ENCODE data around the gene TPR. TPM values are rescaled to one million over a fixed set of nuclear protein-coding genes. Genes with fewer than 3 reads are reported as not detected.

The TPR gene
- polyA plus RNA-seq, 1 of the 3 experiments (the other 2 are of a cell fraction): 37.5 TPM

- Histone ChIP-seq H3K9me2 (no peaks in the 10 kb centered on the region), H3K9ac (no peak overlapping the region), H3K79me2 (ENCODE audit: insufficient read depth) (no peaks in the 10 kb centered on the region), H3K36me3 (replicated peaks in 1 of 2; ENCODE audit: control insufficient read depth in 1 of 2, insufficient read depth in 2 of 2, low read length in 1 of 2) (no peaks in the 10 kb centered on the region), H3K4me2 (no peak overlapping the region), H2AFZ (ENCODE audit: low read depth) (no peak overlapping the region), H4K20me1 (ENCODE audit: insufficient read depth) (no peaks in the 10 kb centered on the region), H3K4me1 (ENCODE audit: control insufficient read depth in 1 of 2, insufficient read depth in 2 of 2, low read depth in 1 of 2, low read length in 1 of 2) (no peaks in the 10 kb centered on the region; a peak in 2 of 4 replicates), H3K9me3 (no peaks in the 10 kb centered on the region), H3K4me3 (ENCODE audit: low read depth in 2 of 2, low read length in 1 of 2) (no peak overlapping the region), H3F3A (replicated peaks; ENCODE audit: insufficient read depth) (no peaks in the 10 kb centered on the region), H3K27ac (ENCODE audit: low read depth in 2 of 2, low read length in 1 of 2) (no peak overlapping the region), H3K27me3 (ENCODE audit: insufficient read depth) (no peaks in the 10 kb centered on the region; the same call in 1 of the 2 replicates)
- DNase-seq: no peak
- TF ChIP-seq IRF3 (IDR thresholded peaks at IDR 0.05; ENCODE audit: low read depth, low read length) (no peak), YY1 (IDR thresholded peaks at IDR 0.05; ENCODE audit: low read depth) (no peak), MXI1 (IDR thresholded peaks at IDR 0.05; ENCODE audit: low read depth, low read length) (no peak), EP300 (IDR thresholded peaks at IDR 0.05; ENCODE audit: borderline replicate concordance in 1 of 2, low read depth in 1 of 2, low read length in 1 of 2) (no peak), PBX3 (IDR thresholded peaks at IDR 0.05) (no peak), FOSL2 (IDR thresholded peaks at IDR 0.05; ENCODE audit: borderline replicate concordance, low read depth) (no peak), GABPA (IDR thresholded peaks at IDR 0.05; ENCODE audit: low read depth) (no peak), USF2 (IDR thresholded peaks at IDR 0.05; ENCODE audit: borderline replicate concordance, low read depth, low read length) (no peak), CHD2 (IDR thresholded peaks at IDR 0.05; ENCODE audit: low read length, partially characterized antibody) (no peak), NRF1 (IDR thresholded peaks at IDR 0.05; ENCODE audit: low read depth, low read length) (no peak), ELF1 (IDR thresholded peaks at IDR 0.05) (no peak), SIN3A (IDR thresholded peaks at IDR 0.05; ENCODE audit: borderline replicate concordance, low read depth, low read length) (no peak), ZBTB33 (IDR thresholded peaks at IDR 0.05; ENCODE audit: borderline replicate concordance, low read depth) (no peak), RFX5 (IDR thresholded peaks at IDR 0.05; ENCODE audit: low read length) (no peak)
- 22% methylated on average over 1 of the region's 1 CpG for WGBS (ENCODE audit: low lambda C conversion rate)
- POLR2A ChIA-PET: no interaction called here
- CTCF ChIA-PET: interaction anchor here (0.7 kb wide), 1 partner anchor 11 kb away, joined by 3 read pairs; no protein-coding TSS in a partner anchor
Measured at GRCh38 chr1:186292875-186293274, 82.2 kb downstream of the TPR start.
